Lower leg skin (tissue), 3 donors: ENCODE measurements around the gene C1QTNF3.

ENCODE experiments used
- POLR2A ChIP-seq, 2 donors: fragments of 450-650 bp; IDR thresholded peaks; one replicate each; pipeline ENCODE4 v1.6.1; 2016 to 2017; ENCODE audit warnings: antibody characterized with exemption in 2 of 2, mild to moderate bottlenecking in 1 of 2, moderate library complexity in 1 of 2
- TF ChIP-seq, protein P1 (sequence below), 3 donors: fragments of 450-650 bp; IDR thresholded peaks; one replicate each; pipeline ENCODE4 v1.5.1; 2016; ENCODE audit warnings: antibody characterized with exemption in 3 of 3, mild to moderate bottlenecking in 3 of 3, moderate library complexity in 2 of 3

DNA sequence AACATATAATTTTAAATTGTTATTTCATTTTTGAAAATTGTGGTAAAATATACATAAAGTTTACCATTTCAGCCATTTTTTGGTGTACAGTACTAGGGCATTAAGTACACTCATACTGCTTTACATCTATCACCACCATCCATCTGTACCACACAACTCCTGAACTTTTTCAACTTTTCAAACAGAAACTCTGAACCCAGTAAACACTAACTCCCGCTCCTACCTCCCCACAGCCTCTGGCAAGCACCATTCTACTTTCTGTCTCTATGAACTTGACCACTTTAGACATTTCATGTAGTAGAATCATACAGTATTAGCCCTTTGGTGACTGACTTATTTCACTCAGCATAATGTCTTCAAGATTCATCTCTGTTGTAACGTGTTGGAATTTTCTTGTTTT lies 50.1 kb downstream of the C1QTNF3 start:
- TF ChIP-seq, protein P1, sequence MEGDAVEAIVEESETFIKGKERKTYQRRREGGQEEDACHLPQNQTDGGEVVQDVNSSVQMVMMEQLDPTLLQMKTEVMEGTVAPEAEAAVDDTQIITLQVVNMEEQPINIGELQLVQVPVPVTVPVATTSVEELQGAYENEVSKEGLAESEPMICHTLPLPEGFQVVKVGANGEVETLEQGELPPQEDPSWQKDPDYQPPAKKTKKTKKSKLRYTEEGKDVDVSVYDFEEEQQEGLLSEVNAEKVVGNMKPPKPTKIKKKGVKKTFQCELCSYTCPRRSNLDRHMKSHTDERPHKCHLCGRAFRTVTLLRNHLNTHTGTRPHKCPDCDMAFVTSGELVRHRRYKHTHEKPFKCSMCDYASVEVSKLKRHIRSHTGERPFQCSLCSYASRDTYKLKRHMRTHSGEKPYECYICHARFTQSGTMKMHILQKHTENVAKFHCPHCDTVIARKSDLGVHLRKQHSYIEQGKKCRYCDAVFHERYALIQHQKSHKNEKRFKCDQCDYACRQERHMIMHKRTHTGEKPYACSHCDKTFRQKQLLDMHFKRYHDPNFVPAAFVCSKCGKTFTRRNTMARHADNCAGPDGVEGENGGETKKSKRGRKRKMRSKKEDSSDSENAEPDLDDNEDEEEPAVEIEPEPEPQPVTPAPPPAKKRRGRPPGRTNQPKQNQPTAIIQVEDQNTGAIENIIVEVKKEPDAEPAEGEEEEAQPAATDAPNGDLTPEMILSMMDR (IDR thresholded peaks at IDR 0.05), result no peak
- TF ChIP-seq POLR2A (IDR thresholded peaks at IDR 0.05), result no peak
